ENCODE measurements around the gene SCUBE1.
A peak's percentile ranks its signal among the peaks of the same experiment; 100 is the strongest.
"Not testable (repeated sequence)": the region's sequence is repeated elsewhere in the genome, so short reads cannot be mapped to it uniquely, and the experiment has no call there.

Gene SCUBE1

GRCh38 chr22:43299736-43300135 lies 43.4 kb downstream of the SCUBE1 start:
- DNase-seq = no peak

DNA sequence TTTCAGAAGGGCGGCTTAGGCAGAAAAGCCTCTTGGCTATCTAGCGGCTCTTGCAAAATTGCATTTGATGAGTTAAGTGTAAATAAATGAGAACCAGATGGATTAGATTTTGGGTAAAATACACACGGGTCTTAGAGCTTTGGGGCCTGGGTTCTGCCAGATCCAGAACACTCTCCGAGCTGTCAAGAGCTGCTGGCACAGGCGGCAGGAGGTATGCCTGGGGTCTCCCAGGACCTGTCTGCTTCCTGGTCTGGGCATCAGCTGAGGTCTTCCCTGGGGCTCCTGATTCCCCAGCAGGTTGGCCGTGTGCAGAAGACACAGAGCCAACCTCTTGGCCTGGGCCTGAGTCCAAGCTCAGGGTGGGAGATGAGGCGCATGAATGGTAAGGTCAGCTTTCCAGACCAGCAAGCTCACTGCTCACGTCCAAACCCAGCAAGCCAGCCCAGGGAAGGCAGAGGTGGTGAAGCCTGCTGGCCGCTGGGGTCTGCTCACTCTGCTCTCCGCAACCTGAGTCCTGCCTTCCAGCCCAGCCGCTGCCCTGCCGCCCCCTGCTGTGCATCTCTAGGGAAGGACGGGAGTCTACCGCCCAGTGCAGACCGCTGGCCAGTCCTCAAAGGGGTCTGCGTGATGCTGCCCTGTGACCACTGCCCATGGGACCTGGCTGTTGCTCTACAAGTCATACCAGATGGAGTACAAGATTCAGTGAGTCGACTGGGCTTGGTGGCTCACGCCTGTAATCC lies 44.9 kb downstream of the SCUBE1 start:
- DNase-seq = no peak

DNA sequence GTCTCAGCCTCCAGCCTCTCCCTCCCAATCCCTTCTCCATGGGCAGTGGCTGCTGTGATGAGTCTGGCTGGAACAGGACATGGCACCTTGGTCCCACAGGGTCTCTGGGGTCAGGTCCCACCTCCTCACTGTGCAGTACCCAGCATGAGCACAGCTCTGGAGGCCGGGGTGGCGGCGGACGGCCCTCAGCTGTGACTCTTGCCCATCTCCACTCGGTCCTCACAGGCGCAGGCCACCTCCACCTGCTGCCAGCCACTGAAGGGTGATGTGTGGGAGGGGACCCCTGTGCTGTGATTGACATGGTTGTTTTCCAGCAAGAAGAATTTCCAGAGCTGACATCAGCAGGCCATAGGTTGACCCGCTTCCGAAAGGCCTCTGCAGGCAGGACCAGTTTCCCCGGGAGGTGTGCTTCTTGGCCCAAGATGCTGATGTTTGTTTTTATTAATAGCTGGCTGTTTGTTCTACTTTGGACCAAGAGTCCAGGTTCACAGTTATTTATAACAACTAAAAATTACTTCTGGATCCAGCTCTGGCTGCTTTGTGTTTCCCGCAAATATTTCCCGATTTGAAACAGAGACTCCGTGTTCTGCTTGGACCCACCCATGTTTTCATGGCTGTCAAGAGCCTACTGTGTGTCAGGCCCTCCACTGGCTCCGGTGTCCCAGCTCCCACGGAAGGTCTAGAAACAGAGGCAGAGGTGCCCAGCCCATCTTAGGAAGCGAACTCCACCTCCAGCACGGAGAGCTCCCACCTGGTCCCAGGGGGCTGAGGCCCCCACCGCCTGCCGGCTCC lies 45.7 kb downstream of the SCUBE1 start:
- no peak for DNase-seq

DNA sequence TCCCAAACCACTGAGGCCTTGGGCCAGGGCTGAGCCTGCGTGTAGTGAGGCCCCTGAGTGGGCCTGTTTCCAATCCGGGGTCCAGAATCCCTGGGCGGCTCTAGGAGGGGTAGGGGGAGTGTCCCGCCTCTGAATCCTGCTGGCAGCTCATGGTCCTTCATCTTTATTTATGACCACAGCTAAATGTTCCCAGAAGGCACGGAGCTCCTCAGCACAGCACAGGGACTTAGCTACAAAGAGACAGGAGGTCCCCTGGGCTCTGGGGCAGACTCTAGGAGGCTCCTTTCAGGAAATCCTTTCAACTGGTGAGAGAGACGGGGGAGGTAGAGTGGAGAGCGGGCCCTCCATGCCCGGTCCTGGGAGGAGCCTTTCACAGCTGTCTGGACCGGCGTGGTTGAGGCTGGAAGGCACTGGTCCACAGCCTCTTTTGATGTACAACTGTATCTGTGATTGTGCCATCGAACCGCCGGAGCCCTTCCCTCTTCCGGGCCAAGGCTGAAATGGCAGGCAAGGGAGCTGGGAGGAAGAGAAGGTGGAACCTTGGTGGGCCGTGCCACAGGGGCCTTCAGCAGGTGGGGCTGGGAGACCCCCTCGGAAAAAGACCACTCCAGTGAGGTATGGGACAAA lies 46.8 kb downstream of the SCUBE1 start:
- DNase-seq = no peak

GRCh38 chr22:43295660-43296059 lies 47.5 kb downstream of the SCUBE1 start:
- DNase-seq = no peak

GRCh38 chr22:43295173-43295572 lies 48.0 kb downstream of the SCUBE1 start:
- DNase-seq = no peak

DNA sequence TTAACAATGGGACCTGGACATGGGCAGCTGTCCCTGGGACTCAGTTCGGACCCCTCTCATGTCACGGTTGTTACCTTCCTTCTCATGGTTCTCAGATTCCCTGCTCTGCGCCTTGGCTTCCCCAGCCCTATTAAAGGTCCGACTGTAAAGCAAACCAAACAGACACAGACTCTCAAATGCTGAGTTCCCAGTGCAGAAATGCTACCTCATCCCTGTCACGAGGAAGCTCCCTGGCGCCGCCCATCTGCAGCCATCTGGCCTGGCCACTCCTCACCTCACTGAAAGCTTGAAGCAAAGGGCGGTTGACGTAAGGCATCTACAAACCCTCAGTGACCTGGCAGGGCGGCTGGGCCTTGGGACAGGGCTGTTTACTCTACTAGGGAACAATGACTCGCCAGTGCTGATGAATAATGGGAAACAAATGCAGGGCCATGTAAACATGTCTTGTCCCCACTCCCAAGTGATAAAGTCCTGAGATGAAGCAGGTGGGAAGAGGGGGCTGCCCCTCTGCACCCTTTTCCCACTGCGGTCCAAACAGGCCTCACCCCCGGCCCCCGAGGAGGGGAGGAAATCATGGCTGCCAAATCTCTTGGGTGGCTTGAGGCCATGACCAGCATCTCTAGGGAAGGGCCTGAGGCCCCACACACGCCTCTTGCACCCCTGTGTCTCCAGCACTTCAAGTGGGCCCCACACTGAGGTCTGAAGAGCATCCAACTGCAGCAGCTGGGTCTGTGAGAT lies 49.3 kb downstream of the SCUBE1 start:
- peak; percentile 49 for DNase-seq

- no peak for DNase-seq
Observed at GRCh38 chr22:43293259-43293654, 49.9 kb downstream of the SCUBE1 start.

DNA sequence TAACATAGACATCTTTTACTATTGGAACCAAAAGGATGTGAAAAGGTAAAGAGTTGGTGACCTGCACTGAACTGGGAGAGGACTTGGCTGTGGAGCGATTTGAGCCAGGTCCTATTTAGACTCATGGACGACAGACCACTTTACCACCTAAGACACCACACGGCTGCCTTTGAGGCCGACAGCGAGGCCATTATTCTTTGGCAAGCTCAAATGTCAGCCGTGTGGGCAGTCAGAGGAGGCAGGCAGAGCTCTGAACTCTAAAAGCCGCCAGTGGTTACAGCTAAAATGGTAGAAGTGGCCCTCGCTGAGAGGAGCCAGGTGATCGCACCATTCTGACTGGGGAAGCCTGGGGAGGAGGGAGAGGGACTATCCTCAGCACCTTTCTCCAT lies 50.5 kb downstream of the SCUBE1 start:
- DNase-seq = peak; percentile 44

GRCh38 chr22:43291381-43291780 lies 51.8 kb downstream of the SCUBE1 start:
- no peak for DNase-seq

GRCh38 chr22:43289976-43290721 lies 53.0 kb downstream of the SCUBE1 start:
- peak; percentile 13 for DNase-seq

DNA sequence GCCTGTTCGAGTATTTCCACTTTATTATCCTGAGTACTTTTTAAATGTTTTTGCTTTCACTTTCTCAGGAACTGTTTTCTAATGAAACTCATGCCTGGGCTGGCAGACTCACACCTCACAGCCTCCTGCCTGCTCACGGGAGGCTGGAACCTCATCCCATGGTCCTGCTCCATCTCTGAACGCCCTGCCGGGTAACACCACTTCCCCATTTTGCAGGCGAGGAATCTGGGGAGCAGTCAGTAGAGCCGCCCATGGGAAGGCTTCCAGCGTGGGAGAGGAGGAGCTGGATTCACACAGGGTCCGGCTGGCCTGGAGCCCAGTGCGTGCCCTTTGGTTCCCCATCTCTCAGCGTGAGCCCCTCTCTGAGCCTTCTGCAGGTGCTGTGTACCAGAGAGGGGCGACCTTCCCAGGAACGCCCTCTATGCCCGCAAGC lies 53.6 kb downstream of the SCUBE1 start:
- no peak for DNase-seq

DNA sequence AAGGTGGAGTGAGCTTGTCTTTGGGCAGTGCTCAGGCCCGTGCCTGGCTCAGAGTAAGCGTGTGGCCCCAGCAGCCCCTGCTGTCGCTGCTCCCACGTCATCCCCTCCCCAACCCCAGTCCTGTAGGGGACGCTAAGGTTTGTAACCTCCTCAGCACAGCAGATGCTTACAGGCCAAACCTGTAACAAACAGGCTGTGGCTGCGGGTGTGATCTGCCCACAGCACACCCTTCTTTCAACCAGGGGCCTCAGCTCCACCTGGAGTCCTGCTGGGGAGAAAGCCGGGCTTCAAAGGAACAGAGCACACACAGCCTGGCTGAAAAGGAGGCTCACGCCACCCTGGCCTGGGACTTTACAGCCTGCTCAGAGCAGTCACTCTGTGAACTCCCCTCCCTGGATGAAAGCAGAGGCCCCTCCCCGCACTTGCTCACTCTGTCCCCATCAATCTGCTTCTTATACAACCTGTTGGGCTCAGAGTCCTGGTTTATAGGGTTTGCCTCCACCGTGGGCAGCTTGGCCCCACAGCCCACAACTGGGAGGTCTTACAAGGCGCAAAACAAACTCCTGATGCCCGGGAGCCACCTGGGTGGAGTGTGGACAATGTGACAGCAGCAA lies 54.3 kb downstream of the SCUBE1 start:
- DNase-seq = no peak

DNA sequence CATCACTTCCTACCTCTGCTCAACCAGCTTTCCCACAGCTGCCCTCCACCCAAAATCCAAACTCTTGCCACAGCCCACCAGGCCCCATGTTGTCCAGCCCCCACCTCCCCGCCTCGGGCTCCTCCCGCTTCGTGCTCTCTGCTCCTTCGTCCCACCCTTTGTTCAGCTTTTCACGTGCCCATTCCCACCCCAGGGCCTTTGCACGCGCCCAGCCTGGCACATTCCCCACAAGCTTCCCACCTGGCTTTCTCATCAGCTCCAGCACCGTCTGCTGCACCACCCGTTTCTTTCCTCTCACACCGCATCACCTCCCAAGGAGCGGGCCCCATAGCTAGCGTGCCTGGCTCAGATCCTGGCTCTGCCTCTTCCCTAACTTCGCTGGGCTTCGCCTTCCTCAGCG lies 54.8 kb downstream of the SCUBE1 start:
- no peak for DNase-seq

DNA sequence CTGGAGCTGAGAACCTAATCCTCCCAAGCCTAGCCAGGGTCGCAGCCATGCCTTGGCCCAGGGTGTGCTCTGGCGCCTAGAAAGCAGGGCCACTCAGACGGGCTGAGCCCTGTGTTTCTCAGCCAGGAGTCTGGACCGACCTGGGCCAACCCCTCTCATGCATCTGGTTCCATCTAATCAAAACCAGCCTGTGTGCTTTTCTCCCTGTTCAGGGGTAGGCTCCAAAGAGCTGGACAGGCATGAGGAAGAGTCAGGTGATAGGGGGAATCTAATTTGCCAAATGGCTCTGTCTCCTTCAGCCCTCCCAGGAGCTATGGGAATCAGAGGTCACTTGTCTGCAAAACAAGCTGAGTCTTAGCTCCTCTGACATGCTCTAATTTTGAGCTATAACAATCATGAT lies 55.7 kb downstream of the SCUBE1 start:
- DNase-seq = no peak

GRCh38 chr22:43281394-43281793 lies 61.8 kb downstream of the SCUBE1 start:
- no peak for DNase-seq

GRCh38 chr22:43280523-43280886 lies 62.7 kb downstream of the SCUBE1 start:
- not testable (repeated sequence) for DNase-seq

GRCh38 chr22:43279867-43280522 lies 63.2 kb downstream of the SCUBE1 start:
- DNase-seq = no peak

GRCh38 chr22:43277987-43278601 lies 65.1 kb downstream of the SCUBE1 start:
- DNase-seq = peak; percentile 42

- no peak for DNase-seq
Observed at GRCh38 chr22:43277091-43277490, 66.1 kb downstream of the SCUBE1 start.

DNA sequence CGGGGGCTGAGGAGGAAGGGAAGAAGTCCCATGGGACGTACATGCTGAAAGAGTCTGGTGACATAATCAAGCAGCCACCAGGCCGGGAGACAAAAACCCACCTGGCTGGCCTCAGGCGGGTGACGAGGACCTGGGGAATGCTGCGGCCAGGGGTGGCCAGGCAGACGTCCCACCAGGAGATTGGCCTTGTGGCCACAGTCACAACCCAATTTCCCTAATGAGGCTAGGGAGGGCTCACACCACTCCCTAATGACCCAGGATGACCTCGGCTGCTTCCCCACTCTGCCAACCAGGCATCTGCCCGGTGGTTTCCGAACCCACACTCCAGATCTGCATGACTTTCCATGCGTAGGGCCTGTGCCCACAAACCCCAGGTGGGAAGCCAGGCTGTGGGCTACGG lies 66.9 kb downstream of the SCUBE1 start:
- no peak for DNase-seq
